Liver (tissue), 3 donors: ENCODE data around the gene SGPL1.

ENCODE experiments used
- HNF4A ChIP-seq, 2 donors: conservative IDR thresholded peaks; 2 replicates each; pipeline ENCODE4 v1.6.1; 2016; ENCODE audit warnings: antibody characterized with exemption in 2 of 2, mild to moderate bottlenecking in 2 of 2
- TF ChIP-seq, protein P1 (sequence below): fragments of 150-350 bp; IDR thresholded peaks from 2 replicates; pipeline ENCODE4 v1.5.1; 2017; ENCODE audit warnings: improper control_type of control experiment, low read depth, low read length; ENCODE audit not compliant: missing input control
- donor health status: healthy.
- donor health status: healthy.

DNA sequence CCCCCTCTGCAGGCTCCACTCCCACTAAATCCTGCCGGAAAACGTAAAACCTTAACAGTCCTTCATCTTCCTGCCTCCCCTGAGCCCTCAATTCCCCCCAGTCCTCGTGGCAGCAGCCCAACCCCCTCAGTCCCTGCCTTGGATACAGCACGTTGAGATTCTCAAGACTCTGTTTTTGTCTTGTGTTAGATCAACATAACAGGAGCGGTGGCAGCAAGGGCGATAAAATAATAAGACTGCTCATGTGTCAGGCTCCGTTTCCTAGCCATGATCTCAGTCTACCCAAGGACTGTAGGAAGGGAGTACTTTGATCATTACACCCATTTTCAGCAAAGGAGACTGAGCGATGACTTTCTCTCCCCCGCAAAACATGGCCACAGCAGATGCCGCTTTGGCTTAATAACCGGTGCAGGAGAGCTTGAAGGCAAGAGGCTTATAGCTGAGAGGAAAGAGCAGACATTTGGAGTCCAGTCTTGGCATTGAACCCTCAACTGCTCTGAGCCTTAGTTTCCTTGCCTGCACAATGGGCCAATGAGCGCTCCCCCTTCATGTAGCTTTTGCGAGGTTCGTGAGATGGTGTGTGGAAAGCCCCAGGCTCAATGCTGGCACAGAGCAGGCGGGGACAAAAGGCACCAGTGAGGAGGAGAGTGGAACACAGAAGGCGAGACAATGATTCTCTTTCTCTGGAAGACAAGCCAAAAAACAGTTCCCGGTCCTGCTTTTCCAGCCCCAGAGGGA is 114.7 kb downstream of the SGPL1 start:
- TF ChIP-seq, protein P1, sequence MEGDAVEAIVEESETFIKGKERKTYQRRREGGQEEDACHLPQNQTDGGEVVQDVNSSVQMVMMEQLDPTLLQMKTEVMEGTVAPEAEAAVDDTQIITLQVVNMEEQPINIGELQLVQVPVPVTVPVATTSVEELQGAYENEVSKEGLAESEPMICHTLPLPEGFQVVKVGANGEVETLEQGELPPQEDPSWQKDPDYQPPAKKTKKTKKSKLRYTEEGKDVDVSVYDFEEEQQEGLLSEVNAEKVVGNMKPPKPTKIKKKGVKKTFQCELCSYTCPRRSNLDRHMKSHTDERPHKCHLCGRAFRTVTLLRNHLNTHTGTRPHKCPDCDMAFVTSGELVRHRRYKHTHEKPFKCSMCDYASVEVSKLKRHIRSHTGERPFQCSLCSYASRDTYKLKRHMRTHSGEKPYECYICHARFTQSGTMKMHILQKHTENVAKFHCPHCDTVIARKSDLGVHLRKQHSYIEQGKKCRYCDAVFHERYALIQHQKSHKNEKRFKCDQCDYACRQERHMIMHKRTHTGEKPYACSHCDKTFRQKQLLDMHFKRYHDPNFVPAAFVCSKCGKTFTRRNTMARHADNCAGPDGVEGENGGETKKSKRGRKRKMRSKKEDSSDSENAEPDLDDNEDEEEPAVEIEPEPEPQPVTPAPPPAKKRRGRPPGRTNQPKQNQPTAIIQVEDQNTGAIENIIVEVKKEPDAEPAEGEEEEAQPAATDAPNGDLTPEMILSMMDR, result no peak
- TF ChIP-seq HNF4A (conservative IDR thresholded peaks at IDR 0.05), result no peak
